Heart right ventricle (tissue), 16 donors: Measurements from ENCODE around the gene CLIC3. TPM values are rescaled to one million over a fixed set of nuclear protein-coding genes. Genes with fewer than 3 reads are reported as not detected.
"Not testable (repeated sequence)": the region's sequence is repeated elsewhere in the genome, so short reads cannot be mapped to it uniquely, and the experiment has no call there.

Experiments used
- ATAC-seq, 8 donors: fragments of 200-7000 bp; cut with Tn5 transposase; one replicate each; pipeline ENCODE4 v1.9.1; 2020; ENCODE audit warnings: mild to moderate bottlenecking in 8 of 8, moderate library complexity in 8 of 8, moderate number of reproducible peaks in 1 of 8
- DNase-seq, 2 donors: peaks; one replicate each; pipeline ENCODE4 v3.0.0-alpha.2; 2020
- H3K27ac ChIP-seq, 10 donors: fragments of 200-600 bp; sonication (generic) in 2 of 10; one replicate each; pipeline versions ENCODE4 v1.5.0 to v1.8.0; 2020 to 2022; ENCODE audit warnings: mild to moderate bottlenecking in 3 of 10
- H3K27me3 ChIP-seq, 7 donors: fragments of 200-600 bp; one replicate each; pipeline ENCODE4 v1.8.0; 2021 to 2022; ENCODE audit warnings: mild to moderate bottlenecking in 2 of 7
- H3K36me3 ChIP-seq, 9 donors: fragments of 200-600 bp; sonication (generic) in 1 of 9; one replicate each; pipeline versions ENCODE4 v1.5.0 to v1.8.0; 2020 to 2022; ENCODE audit warnings: mild to moderate bottlenecking in 2 of 9
- H3K4me1 ChIP-seq, 9 donors: fragments of 200-600 bp; sonication (generic) in 1 of 9; one replicate each; pipeline versions ENCODE4 v1.5.0 to v1.8.0; 2020 to 2022; ENCODE audit warnings: mild to moderate bottlenecking in 4 of 9
- H3K4me3 ChIP-seq, 10 donors: fragments of 200-600 bp; sonication (generic) in 2 of 10; one replicate each; pipeline versions ENCODE4 v1.5.0 to v1.8.0; 2020 to 2022; ENCODE audit warnings: mild to moderate bottlenecking in 7 of 10, moderate library complexity in 2 of 10
- H3K9me3 ChIP-seq, 11 donors: fragments of 200-600 bp in 10 of 11; sonication (generic) in 2 of 11; one replicate each; pipeline versions ENCODE4 v1.5.0 to v1.8.0; 2013 to 2022; ENCODE audit warnings: mild to moderate bottlenecking in 2 of 11, control low read depth in 1 of 11, moderate library complexity in 1 of 11
- CTCF ChIP-seq, 9 donors: fragments of 200-600 bp; sonication (generic) in 2 of 9; IDR thresholded peaks; one replicate each; pipeline versions ENCODE4 v1.5.0 to v1.8.0; 2021 to 2022; ENCODE audit warnings: antibody characterized with exemption in 9 of 9, mild to moderate bottlenecking in 5 of 9, moderate library complexity in 1 of 9
- WGBS, 2 donors: extraction: QIAGEN DNeasy Blood & Tissue Kit; methylation state at CpG; one replicate each; pipeline ENCODE4 v1.1.7; 2013; ENCODE audit warnings: inconsistent platforms in 1 of 2; 5-methylcytosine and 5-hydroxymethylcytosine counted together
- intact Hi-C, 10 donors: fragments of 100-400 bp; cut with DNase I; formaldehyde crosslinking; loops; one replicate each; pipeline versions ENCODE4 v1.11.1 to v1.14.2; 2022
- polyA plus RNA-seq, 2 donors: library from polyadenylated mRNA; stranded (reverse); fragments of 200-250 nt; gene quantifications; one replicate each; pipeline ENCODE4 v1.2.3, GENCODE V29; 2013
- total RNA-seq, 10 donors: library from RNA; stranded (reverse); fragmentation: NEBNext Ultra II Directional in 3 of 10; extraction: Animal tissue kit (Norgen Biotek cat#: 25700) in 3 of 10; gene quantifications; one replicate each; pipeline versions ENCODE4 v1.2.1 to v1.2.4, GENCODE V29; 2021 to 2023
- donor health status: Arrhythmogenic right ventricular cardiomyopathy.
- donor health status: ischemic (EF 13 %, LVEDD 7.1; RV severe dilation, severe dysfunction).
- donor health status: healthy with polysubstance abuse.
- donor health status: DM: no; HTN: yes; CAD: no.
- donor health status: DM: no; HTN: no; CAD: no.
- donor health status: ischemic (EF 25% LVEDD 6.9; RV normal size, moderate dysfunction).
- donor health status: ischemic (EF 25% LVEDD 5.7; RV mildly dilated, moderate dysfunction).
- donor health status: healthy.
- donor health status: DM: yes; HTN: yes; CAD: no.
- donor health status: Ischemic cardiomyopathy.
- donor health status: ischemic (EF 35%, LVEDD 5.7; RV mildly dilated, moderate dysfunction).
- donor health status: nonischemic (EF 11% LVEDD 7.7; RV severe dilation, severe dysfunction).
- donor health status: DM: yes; HTN: yes; CAD: no.
- donor health status: PGD.
- donor health status: ischemic (EF 29% LVEDD 5.4; RV normal size, mild dysfunction).
- donor health status: nonischemic (EF 23%, LVEDD 6.1; RV moderate dilation, normal function).

The CLIC3 gene
- total and polyA plus RNA-seq, 12 donors = 0.46 to 21.4 (median 3.2) TPM

GRCh38 chr9:137035937-137036336, 39.6 kb upstream of the CLIC3 start:
- ATAC-seq = peak in 2 of 8 donors; percentile 1 to 5
- DNase-seq = no peak
- intact Hi-C loops = loop anchor here in 9 of 10 donors (1.0 to 5.0 kb wide), 7 partner anchors 87 to 251 kb away; partner anchors contain the start of gene C8G (in 2 of the 9)
- no peaks in the 10 kb centered on the region for H3K27me3 ChIP-seq
- H3K27ac ChIP-seq = no peak overlapping the region
- WGBS, 2 donors = 76 to 80% methylated on average over 8 of the region's 8 CpGs
- no peak for TF ChIP-seq CTCF (IDR thresholded peaks at IDR 0.05)
- H3K4me1 ChIP-seq = peaks cover 6 to 36% (median 13%) of the 10 kb centered on the region in 9 donors
- H3K9me3 ChIP-seq = no peaks in the 10 kb centered on the region
- peaks cover 4 to 38% (median 20%) of the 10 kb centered on the region in 9 donors for H3K36me3 ChIP-seq
- no peak overlapping the region for H3K4me3 ChIP-seq

- ATAC-seq (peak in 5 of 8 donors; percentile 2 to 34 (median 14)), DNase-seq (no peak)
- Histone ChIP-seq H3K27me3 (no peaks in the 10 kb centered on the region), H3K4me1 (peaks cover 6 to 40% (median 11%) of the 10 kb centered on the region in 9 donors), H3K9me3 (no peaks in the 10 kb centered on the region), H3K36me3 (peaks cover 0 to 34% (median 16%) of the 10 kb centered on the region in 9 donors), H3K4me3 (no peak overlapping the region), H3K27ac (peak overlapping the region in 1 of 10 donors; percentile 83)
- TF ChIP-seq CTCF (IDR thresholded peaks at IDR 0.05) = peak in 4 of 9 donors; percentile 20 to 45 (median 26)
- intact Hi-C loops = loop anchor here in 9 of 10 donors (1.0 to 5.0 kb wide), 7 partner anchors 87 to 251 kb away; partner anchors contain the start of gene C8G (in 2 of the 9)
- WGBS, 2 donors = 26 to 27% methylated on average over 9 of the region's 9 CpGs
Measured at GRCh38 chr9:137035507-137035834, 39.1 kb upstream of the CLIC3 start.

- TF ChIP-seq CTCF (IDR thresholded peaks at IDR 0.05) = peak; percentile 88 to 95 (median 93)
- Histone ChIP-seq H3K4me3 (peak overlapping the region in 1 of 10 donors; percentile 15), H3K27me3 (no peaks in the 10 kb centered on the region), H3K4me1 (peaks cover 6 to 45% (median 11%) of the 10 kb centered on the region in 9 donors), H3K36me3 (peaks cover 0 to 28% (median 13%) of the 10 kb centered on the region in 9 donors), H3K9me3 (no peaks in the 10 kb centered on the region), H3K27ac (peak overlapping the region in 2 of 10 donors; percentile 6 to 83)
- DNase-seq (peak; percentile 76 to 86), ATAC-seq (peak; percentile 67 to 89 (median 79))
- WGBS, 2 donors = 23 to 27% methylated on average over 24 of the region's 24 CpGs
- intact Hi-C loops = loop anchor here (1.0 to 5.0 kb wide), 7 partner anchors 86 to 250 kb away; partner anchors contain the start of gene C8G (in 4 of the 10)
Measured at GRCh38 chr9:137034709-137035506, 38.5 kb upstream of the CLIC3 start.

- WGBS, 2 donors = 60 to 67% methylated on average over 15 of the region's 15 CpGs
- TF ChIP-seq CTCF (IDR thresholded peaks at IDR 0.05) = no peak
- Histone ChIP-seq H3K27me3 (no peaks in the 10 kb centered on the region), H3K4me3 (peak overlapping the region in 3 of 10 donors; percentile 18 to 68 (median 27)), H3K9me3 (no peaks in the 10 kb centered on the region), H3K4me1 (peaks cover 6 to 52% (median 18%) of the 10 kb centered on the region in 9 donors), H3K27ac (peak overlapping the region in 2 of 10 donors; percentile 6 to 83), H3K36me3 (peaks cover 0 to 21% (median 7%) of the 10 kb centered on the region in 9 donors)
- intact Hi-C loops = loop anchor here in 8 of 10 donors (2.0 to 5.0 kb wide), 6 partner anchors 85 to 249 kb away; partner anchors contain the start of gene C8G (in 2 of the 8)
- DNase-seq (no peak), ATAC-seq (no peak)
Measured at GRCh38 chr9:137034039-137034708, 37.8 kb upstream of the CLIC3 start.

GRCh38 chr9:137033481-137033880, 37.1 kb upstream of the CLIC3 start:
- not testable (repeated sequence) for H3K9me3 ChIP-seq, DNase-seq, H3K27me3 ChIP-seq, ATAC-seq
- Histone ChIP-seq H3K27ac (peak overlapping the region in 1 of 10 donors; percentile 83), H3K4me1 (peaks cover 8 to 59% (median 25%) of the 10 kb centered on the region in 9 donors), H3K4me3 (peak overlapping the region in 5 of 10 donors; percentile 8 to 68 (median 18)), H3K36me3 (peaks cover 0 to 14% (median under 1%) of the 10 kb centered on the region in 9 donors)
- intact Hi-C loops = loop anchor here in 3 of 10 donors (2.0 to 5.0 kb wide), 3 partner anchors 86 to 246 kb away; partner anchors contain the start of gene C8G (in 2 of the 3)
- WGBS, 2 donors = 90 to 96% methylated on average over 5 of the region's 5 CpGs
